HG02798 (cell line): ENCODE results near the gene UTF1.

ENCODE experiments used
- ATAC-seq: cut with Tn5 transposase; IDR thresholded peaks from one replicate; pipeline ENCODE4 v1.9.1; 2021; ENCODE audit warnings: mild to moderate bottlenecking; ENCODE audit not compliant: unreplicated experiment, poor library complexity

UTF1 gene, protein sequence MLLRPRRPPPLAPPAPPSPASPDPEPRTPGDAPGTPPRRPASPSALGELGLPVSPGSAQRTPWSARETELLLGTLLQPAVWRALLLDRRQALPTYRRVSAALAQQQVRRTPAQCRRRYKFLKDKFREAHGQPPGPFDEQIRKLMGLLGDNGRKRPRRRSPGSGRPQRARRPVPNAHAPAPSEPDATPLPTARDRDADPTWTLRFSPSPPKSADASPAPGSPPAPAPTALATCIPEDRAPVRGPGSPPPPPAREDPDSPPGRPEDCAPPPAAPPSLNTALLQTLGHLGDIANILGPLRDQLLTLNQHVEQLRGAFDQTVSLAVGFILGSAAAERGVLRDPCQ

DNA sequence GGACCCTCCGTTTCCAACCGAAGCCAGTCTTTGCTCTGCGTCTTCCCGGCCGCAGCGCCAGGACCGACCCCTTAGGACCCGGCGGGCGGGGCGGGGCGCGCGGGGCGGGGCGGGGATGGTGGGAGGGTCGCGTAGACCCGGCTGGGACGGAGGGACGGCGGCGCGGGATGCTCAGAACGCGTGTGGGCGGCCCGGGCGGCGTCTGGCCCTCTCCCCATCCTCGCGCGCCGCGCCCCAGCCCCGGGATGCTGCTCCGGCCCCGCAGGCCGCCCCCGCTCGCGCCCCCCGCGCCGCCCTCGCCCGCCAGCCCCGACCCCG, at the start of gene UTF1:
UTF1 (plus strand) TSS at position 174 of the 318 bp plus-strand sequence; CDS start at position 246, 72 bp downstream.
- no peak for ATAC-seq

- no peak for ATAC-seq
Observed at GRCh38 chr10:133180965-133181639, 48.9 kb upstream of the UTF1 start.

DNA sequence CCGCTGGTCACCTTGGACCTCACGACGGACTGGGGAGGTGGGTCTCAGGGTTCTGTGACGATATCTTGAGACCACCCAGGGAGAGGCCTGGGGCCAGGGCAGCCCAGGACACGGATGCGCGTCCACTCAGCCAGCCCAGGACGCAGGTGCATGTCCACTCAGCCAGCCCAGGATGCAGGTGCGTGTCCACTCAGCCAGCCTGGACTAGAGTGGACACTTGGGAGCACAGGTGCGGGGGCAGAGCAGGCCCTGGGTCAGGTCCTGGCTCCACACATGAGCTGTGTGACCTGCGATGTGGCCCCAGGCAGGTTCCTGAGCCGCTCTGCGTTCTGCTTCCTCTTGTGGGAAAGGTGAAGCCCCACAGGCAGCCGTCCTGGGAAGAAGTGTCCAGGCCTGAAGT, 47.8 kb upstream of the UTF1 start:
- ATAC-seq, result no peak

DNA sequence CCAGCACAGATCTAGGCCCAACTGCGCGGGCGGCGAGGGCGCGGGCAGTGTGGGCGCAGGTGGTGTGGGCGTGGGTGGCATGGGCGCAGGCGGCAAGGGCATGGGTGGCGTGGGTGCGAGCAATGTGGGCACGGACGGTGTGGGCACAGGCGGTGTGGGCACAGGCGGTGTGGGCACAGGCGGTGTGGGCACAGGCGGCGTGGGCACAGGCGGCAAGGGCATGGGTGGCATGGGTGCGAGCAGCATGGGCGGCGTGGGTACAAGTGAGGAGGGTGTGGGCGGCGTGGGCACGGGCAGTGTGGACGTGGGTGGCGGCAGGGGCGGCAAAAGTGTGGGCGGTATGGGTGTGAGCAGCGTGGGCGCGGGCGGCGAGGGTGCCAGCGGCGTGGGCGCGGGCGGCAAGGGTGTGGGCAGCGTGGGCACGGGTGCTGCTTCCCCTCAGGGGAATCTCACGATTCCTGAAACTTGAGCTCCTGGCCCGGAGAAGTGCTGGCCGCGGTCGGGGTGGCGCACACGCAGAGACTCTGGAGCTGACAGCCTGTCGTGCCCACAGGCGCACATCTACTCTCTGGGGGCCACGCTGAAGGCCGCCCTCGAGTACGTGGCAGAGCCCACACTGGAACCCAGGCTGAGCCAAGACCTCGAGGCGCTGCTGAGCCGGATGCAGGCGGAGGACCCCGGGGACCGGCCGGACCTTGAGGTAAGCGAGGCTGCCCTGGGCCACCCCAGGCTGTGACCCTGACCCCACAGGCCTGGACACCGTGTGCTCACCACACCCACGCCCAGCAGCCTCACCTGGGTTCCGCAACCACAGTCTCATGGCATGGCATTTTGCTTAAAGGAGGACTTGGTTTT, 47.0 kb upstream of the UTF1 start:
- ATAC-seq, result no peak

DNA sequence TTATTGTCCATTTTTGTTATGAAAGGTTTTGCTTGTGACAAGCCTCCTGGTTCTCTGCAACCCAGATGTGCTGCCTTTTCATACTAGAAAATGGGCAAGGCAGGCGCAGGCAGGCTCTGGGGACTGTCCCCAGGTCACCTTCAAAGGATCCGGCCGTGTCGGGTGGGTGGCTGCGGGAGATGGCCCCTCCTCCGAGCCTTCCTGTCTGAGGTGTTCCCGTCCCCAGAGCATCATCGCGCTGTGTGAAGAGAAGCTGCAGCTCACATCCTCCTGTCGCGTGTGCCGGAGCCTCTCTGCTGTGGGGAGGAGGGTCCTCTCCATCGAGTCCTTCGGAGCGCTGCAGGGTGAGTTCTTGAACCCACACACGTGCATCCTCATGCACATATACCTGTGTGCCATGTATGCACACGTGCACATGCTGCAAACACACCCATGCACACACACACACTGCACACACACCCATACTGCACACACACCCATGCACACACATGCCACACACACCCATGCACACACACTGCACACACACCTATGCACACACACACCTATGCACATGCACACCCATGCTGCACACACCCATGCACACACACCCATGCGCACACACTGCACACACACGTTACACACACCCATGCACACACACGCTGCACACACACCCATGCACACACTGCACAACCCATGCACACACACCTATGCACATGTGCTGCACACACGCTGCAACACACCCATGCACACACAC, 46.2 kb upstream of the UTF1 start:
- no peak for ATAC-seq

GRCh38 chr10:133184591-133185244, 45.3 kb upstream of the UTF1 start:
- ATAC-seq, result no peak

GRCh38 chr10:133185421-133185820, 44.6 kb upstream of the UTF1 start:
- ATAC-seq, result no peak

DNA sequence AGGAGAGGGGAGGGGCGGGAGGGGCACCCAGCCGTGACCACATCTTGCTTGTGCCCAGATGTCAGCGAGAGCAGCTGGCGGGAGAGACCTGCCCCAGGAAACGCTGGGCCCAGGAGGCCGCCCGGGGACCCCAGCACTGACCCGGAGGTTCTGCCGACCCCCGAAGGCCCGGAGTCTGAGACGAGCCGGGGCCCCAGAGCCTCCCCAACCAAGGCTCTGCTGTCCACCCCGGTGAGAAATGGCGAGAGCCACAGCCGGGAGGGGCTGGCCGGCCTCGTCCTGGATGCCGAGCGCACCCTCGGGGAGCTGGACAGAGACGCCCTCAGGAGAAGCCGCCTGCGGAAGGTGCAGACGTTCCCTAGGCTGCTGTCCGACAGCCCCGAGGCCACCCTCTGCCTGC, 44.1 kb upstream of the UTF1 start:
- no peak for ATAC-seq

GRCh38 chr10:133186416-133187090, 43.5 kb upstream of the UTF1 start:
- no peak for ATAC-seq

- no peak for ATAC-seq
Observed at GRCh38 chr10:133187091-133187905, 42.7 kb upstream of the UTF1 start.

DNA sequence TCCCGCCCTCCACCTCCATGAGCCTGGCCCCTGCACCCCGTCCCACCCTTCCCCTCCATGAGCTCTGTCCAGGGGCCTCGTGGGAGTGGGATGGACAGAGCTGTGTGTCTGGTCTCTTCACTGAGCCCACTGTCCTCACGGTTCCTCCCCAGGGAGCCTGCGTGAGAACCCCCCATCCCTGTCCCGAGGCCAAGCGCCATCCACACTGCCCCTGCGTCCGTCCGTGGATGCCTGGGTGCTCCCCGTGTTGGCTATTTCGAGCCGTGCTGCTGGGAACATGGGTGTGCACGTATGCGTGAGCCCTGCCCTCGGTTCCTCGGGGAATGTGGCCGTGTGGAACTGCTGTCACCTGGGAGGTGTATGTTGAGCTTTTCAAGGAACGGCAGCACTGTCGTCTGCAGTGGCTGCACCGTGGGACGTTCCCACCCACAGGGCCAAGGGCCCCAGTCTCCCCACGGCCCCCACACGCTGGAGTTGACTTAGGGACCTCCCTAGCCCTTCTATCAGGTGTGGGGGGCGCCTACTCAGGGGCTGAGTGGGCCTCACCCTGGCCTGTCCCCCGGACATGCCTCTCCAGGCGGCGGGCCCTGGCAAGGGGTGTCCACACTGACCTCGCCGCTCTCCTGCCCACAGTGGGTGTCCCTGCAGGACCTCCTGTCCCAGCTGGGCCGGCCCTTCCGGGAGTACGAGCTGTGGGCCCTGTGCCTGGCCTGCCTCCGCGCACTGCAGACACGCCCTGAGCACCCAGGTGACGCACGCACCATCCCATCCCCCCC, 41.9 kb upstream of the UTF1 start:
- no peak for ATAC-seq

DNA sequence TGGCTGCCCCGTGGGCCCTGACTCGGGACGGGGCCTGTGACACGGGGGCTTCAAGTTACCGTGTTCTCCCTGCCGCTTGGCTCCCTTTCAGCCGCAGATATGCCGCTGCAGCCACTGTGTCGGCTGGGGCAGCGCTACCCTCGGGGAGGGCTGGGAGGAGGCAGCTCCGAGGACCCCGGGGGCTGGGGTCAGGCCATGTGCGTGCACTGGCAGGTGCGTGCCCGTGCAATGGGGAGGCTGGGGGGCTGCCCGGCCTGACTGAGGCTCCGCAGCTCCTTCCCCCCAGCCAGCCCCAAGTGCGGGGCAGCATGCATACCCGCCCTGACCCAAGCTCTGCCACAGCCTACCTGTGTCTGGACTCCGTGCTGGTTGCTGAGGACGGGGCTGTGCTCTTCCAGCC, 40.8 kb upstream of the UTF1 start:
- no peak for ATAC-seq

DNA sequence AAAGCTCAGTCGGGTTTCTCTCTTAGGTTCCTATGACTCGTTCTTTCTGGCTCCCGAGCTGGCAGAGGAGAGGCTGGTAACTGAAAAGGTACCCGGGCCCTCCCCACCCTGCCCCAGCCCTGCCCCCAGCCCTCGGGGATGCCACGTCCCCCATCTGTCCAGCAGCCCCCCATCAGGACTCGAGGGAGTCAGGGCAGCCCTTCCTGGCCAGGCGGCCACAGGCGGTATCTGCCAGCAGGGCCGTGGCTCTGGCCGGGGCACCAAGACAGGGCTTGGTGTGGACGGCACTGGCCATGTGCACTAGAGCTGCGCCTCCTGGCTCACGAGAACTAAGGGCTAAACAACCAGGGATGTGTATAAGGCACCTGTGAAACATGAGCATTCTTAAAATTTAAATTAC, 40.3 kb upstream of the UTF1 start:
- no peak for ATAC-seq

- ATAC-seq, result no peak
Observed at GRCh38 chr10:133190225-133190624, 39.8 kb upstream of the UTF1 start.

DNA sequence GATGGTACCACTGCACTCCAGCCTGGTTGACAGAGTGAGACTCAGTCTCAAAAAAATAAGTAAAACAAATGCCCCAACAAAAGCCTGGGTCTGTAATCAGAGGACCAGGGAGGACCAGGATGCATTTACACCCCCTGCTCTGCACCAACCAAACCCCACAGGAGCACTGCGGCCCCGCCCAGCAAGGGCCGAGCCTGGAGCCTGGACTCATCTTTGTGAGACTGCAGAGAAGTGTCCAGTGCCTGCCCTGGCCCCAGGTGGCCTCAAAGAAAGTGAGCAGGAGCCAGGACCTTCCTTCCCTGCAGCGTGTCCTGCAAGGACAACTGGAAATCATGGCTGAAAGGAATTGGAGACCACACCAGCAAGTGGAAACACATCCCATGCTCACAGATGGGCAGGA, 38.4 kb upstream of the UTF1 start:
- ATAC-seq, result no peak

GRCh38 chr10:133194151-133194550, 35.9 kb upstream of the UTF1 start:
- ATAC-seq, result no peak

GRCh38 chr10:133195096-133195495, 34.9 kb upstream of the UTF1 start:
- ATAC-seq, result no peak

DNA sequence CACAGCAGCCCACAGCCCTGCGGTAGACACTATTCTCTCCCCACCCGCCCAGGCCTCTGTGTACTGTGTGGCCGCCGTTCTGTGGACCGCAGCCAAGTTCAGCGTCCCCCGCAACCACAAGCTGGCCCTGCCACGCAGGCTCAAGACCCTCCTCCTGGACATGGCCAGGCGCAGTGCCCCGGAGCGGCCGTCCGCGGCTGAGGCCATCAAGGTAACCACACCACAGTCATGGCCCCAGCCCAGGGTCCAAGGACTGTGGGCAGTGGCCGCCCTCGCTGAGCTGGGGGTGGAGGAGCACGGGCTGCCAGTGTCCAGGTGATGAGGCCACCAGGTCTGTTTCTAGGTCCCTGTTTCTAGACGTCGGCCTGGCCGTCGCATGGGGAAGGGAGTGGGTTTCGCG, 34.4 kb upstream of the UTF1 start:
- ATAC-seq, result no peak
